Mesenteric fat pad (tissue), 1 donor: ENCODE measurements around the gene CIAO3. TPM values are rescaled to one million over a fixed set of nuclear protein-coding genes. Genes with fewer than 3 reads are reported as not detected.

ENCODE experiments used
- DNase-seq: peaks from one replicate; pipeline ENCODE4 v3.0.0-alpha.2; 2020; ENCODE audit warnings: low spot score
- total RNA-seq: library from RNA; stranded (reverse); fragmentation: NEBNext Ultra II Directional; extraction: Animal tissue kit (Norgen Biotek cat#: 25700); gene quantifications from one replicate; pipeline ENCODE4 v1.2.1, GENCODE V29; 2021
- donor health status: DM: yes; HTN: yes; CAD: no.

Gene CIAO3
- total RNA-seq, 1 donor from 2014 or later, result 21.0 TPM

DNA sequence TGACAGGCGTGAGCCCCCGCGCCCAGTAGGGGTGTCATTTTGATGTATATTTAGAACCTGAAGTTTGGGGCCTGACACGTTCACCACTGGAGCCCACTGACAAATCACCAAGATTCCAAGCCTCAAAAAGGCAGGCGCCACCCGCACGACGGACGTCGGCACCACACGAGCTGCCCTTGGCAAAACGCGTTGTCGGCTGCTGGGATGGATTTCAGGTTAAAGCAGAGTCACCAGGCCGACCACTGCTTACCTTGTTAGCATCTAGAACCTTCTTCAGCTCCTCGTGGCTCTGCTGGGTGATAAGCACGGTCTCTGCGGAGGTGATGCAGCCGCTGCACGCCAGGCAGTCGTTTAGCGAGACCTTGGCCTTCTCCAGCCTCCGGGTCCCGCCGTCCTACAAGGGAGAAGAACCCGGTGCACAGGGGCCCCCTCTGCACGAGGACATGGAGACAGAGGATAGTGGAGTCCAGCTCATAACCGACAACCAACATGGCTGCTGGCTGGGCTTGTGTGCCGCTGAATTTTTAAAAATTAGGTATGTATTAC, 3.8 kb downstream of the CIAO3 start:
- DNase-seq, result no peak

DNA sequence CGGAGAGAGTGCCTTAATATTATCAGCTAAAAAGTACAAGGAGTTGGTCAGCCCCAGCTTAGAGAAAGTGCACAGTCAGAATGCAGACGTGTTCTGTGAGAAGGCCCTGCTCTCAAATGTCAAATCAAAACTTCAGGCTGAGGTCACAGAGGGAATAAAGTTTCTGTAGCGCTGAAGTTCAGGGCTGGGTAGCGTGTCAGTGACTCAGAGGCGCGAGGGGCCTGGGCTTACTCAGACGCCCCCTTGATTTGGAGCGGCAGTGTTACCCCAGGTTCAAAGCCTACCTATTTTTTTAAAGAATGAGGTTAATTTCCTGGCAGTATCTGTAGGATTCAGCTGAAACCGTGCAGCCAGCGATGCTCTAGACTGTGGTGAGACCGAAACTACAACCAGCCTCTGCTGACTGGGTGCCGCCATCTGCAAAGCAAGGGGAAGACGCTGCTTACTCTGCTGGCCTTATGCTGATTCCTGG, 4.8 kb downstream of the CIAO3 start:
- no peak for DNase-seq

- DNase-seq, result no peak
Observed at GRCh38 chr16:734981-735881, 5.6 kb downstream of the CIAO3 start.

DNA sequence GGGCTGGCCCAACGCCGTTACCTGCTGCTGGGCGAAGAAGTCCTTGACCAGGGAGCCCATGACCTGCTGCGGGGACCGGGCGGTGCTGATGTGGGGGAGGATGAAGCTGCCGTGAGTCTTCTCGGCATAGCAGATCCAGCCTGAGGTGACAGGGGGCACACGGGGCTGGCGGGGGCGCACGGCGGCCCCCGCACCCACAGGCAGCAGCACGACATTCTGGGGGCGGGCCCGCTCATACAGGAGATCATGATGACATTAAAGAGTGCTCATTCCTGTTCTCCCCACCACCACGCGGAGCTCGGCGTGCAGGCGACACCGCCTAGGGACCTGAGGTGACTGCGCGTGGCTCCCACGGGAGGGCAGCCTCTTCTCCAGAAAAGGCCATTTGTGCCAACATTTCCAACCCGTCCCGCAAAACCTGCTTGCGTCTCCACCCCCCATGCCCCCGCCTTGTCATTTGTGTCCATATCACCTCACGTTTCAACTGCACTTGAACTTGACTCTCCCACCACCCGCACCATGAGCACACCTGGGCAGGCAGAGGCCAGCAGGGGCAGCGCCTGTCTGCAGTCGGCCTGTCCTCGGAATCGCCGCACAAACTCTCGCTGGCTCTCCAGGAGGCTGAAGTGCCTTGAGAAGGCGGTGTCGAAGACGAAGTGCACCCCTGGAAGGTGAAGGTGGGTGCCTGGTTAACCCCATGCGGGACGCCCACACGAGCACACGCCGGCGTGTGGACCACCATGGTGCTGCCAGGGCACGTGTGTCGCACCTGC, 6.4 kb downstream of the CIAO3 start:
- DNase-seq, result no peak

GRCh38 chr16:733382-734207, 7.2 kb downstream of the CIAO3 start:
- no peak for DNase-seq

GRCh38 chr16:732936-733335, 7.9 kb downstream of the CIAO3 start:
- DNase-seq, result no peak

GRCh38 chr16:732332-732731, 8.5 kb downstream of the CIAO3 start:
- no peak for DNase-seq

DNA sequence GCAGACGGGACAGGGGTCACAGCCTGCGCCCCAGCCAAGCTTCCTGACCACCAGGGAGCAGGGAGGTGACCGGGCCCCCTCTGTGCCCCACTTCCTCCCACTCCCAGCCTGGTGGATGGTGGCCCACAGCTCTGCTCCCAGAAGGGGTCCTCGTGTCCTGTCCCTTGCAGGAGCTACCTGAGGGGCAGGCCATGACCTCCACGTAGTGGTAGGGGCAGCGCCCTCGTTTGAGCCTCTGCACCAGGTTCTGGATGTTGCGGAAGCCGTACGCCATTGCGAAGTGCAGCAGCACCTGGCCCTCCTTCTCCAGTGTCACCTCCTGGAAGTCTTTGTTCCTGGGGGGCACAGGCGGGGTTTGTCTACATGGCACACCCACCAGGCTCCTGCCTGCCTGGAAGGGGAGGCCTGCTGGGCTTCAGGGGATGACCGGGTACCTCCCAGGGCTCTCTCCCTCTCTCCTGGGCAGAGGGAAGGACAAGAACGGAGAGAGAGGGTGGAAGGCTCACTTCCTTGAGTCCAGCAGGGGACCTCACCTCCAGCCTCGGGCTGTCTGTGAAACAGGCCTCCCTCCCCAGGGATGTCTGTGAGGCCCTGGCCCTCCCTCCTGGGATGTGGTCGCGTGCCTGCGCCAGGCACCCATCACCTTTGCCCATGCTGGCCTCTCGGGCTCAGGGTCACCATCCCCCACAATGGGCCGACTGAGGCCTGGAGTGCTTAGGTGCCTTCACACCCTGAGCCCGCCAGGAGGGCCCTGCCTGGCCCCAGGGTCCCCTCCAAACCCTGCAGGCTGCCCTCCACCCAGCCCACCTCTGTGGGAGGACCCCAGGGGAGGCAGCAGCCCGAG, 9.9 kb downstream of the CIAO3 start:
- no peak for DNase-seq

DNA sequence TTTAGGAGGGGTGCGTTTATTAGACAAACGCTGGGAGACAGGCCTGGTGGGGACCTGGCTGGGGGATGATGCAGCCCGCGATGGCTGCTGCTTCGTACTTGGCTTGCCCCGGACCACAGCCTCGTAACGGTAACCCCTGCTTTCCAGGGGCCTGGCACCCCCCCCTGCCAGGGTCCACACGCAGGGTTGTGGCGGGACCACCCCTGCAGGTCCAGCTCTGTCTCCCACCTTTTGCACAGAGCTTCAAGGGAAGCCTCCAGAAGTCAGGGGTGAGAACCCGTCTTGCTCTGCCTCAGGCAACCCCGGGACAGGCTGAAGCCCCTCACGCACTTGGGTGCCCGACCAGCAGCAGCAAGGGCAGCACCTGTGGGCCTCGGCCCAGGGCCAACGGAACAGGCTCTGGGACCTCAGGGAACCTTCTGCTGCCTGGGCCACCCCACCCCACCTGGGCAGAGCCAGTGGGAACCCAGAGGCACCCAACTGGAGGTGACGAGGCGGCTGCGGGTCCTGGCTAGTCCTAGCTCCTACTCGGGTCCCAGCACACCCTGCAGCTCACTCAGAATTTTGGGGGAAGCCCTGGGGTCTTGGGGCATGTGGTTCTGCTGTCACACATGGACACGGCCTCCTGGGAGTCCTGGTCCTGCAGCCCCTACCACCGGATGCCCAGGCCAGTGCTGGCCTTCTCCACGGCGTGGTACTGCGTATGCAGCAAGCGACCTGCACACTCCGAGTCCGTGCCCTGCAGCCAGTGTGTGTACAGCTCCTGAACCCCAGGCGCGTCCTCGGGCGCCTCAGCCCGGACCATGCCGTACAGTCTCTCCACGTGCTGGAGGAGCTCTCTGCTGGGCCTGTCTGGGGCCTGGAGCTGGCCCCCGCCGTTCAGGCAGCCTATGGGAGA, 10.8 kb downstream of the CIAO3 start:
- no peak for DNase-seq

DNA sequence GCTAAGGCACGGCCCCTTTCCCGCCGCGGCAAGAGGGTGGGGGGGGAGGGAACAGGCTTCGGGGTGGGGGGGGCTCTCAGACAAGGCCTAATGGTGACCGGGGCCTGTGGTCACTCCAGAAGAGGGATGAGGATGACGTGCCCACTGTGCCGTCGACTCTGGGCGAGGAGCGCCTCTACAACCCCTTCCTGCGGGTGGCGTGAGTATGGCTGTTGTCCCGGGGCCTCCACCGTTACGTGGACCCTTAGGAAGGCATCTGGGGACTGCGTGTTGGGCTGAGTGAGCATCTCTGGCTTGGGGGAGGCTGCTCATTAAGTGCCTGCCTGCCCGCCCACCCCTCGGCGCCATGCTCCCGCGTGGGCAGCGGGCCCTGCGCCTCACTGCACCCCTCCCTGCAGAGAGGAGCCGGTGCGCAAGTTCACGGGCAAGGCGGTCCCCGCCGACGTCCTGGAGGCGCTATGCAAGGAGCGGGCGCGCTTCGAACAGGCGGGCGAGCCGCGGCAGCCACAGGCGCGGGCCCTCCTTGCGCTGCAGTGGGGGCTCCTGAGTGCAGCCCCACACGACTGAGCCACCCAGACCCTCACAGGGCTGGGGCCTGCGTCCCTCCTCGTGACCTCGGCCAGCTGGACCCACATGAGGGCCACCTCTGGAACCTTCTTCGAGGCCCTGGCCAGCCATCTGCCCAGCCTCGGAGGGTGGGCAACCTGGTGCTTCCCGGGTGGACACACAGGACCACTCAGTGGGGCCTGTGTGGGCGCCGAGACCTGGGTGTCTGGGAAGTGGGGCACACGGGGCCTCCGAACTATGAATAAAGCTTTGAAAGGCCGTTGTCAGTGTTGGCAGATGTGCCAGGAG, 11.7 kb downstream of the CIAO3 start:
- no peak for DNase-seq

DNA sequence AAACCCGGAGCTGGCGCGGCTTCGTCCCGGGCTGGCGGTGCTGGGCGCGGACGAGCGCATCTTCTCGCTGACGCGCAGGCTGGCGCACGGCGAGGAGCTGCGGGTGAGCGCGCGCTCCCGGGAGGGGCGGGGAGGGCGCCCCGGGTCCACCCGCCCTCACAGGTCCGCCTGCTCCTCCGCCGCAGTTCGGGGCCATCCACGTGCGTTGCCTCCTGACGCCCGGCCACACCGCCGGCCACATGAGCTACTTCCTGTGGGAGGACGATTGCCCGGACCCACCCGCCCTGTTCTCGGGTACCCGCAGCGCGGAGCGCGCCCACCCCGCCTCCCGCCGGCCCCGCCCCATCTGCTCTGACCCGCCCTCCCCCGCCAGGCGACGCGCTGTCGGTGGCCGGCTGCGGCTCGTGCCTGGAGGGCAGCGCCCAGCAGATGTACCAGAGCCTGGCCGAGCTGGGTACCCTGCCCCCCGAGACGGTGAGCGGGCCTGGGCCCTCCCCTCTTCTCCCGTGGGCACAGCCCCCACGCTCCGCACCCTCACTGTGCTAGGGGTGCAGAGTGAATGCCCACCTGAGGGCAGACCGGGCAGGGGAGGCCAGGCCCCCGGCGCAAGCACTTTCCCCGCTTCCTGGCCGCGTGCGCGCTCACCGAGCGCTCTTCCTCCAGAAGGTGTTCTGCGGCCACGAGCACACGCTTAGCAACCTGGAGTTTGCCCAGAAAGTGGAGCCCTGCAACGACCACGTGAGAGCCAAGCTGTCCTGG, 12.5 kb downstream of the CIAO3 start:
- DNase-seq, result no peak

DNA sequence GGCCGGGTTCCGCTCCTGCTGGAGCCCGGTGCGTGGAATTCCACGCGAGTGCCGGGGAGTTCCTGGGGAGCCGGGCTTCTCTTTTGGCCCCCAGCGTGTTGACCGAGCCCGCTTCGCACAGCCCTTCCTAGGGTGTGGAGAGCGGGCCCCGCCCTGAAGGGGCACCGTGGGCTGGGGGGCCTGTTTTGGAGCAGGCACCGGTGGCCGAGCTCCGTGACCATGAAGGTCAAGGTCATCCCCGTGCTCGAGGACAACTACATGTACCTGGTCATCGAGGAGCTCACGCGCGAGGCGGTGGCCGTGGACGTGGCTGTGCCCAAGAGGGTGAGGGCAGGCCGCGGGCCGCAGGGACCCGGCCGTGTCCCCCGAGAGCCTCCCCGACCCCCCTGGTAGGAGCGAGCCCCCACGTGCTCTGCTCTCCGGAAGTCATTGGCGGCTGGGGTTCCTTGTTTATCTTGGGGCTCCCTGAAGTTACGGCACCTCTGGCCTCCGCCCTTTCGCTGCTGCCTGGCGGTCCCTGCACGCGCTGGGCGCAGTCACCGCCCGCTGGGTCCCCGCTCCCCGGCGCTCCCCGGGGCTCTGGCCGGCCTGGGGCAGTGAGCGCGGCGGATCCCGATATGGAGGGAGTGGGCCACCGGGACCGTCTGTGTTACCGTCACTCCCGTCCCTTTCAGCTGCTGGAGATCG, 13.4 kb downstream of the CIAO3 start:
- no peak for DNase-seq

- DNase-seq, result no peak
Observed at GRCh38 chr16:726438-727290, 14.1 kb downstream of the CIAO3 start, which contains the start of the genes CCDC78 and HAGHL. CCDC78 (minus strand) TSS chr16:726443; CDS start chr16:726367, 76 bp downstream. HAGHL (plus strand) TSS chr16:727106; CDS start chr16:727510, 404 bp downstream.

- DNase-seq, result no peak
Observed at GRCh38 chr16:726188-726437, 14.7 kb downstream of the CIAO3 start.

DNA sequence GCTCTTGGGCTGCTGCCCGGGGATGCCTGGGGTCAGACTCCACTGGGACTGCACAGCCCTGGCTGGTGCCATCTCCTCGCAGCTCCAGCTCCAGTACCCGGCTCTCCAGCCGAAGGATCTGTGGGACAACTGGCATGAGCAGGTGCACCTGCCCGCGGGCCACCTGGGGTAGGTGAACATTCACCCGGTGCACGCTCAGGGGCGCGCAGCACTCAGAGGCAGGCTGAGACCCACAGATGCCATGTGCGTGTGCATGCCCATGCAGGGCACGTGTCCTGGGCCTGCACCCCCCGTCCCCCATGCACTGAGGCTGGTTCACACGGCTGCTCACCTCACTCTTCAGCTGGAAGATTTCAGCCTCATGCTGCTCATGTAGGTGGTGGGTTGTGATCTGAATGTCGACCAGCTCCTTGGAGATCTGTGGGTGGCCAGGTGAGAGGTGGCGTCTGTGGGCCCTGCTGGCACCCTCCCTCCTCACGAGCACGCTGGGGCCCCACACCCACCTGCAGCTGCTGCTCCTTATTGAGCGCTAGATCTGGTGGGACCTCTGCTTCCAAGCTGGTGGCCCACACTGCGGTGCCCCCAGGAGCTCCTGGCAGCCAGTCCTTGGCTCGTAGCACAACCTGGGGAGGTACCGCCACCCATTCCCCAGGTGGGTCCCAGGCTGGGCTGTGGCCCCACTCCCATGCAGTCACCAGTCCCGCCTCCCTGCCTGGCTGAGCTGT, 15.2 kb downstream of the CIAO3 start:
- no peak for DNase-seq
